ENCODE data around the gene CCL22.

DNA sequence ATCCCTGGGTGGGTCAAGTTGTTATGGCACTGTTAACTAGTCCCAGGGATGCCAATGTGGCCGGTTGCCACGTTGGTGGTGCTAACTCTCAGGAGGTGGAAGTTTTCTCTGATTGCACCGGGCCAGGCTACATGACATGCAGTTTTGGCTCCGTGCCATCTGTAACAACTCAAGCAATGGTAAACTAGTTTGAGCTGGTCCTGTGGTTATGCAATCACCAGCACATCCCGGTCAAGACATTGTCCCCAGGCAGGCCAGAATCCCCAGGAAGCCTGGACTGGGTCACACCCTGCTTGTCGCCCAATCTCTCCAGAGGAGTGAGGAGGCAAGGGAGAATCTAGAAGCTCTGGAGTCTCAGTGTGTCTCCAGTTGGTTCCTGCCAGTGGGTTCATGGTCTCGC is 35.9 kb downstream of the CCL22 start:
- TF ChIP-seq CTCF (IDR thresholded peaks at IDR 0.05; ENCODE audit: low read length) (no peak), EZH2 (optimal IDR thresholded peaks at IDR 0.05; ENCODE audit: low read depth, low read length) (no peak), EZH2phosphoT487 (IDR thresholded peaks at IDR 0.05; ENCODE audit: low read length) (no peak)

Data from MM.1S (cell line).